GM21576 (cell line): ENCODE results near the gene RFC2.
A peak's percentile ranks its signal among the peaks of the same experiment; 100 is the strongest.
"Not testable (repeated sequence)": the region's sequence is repeated elsewhere in the genome, so short reads cannot be mapped to it uniquely, and the experiment has no call there.

ENCODE experiments used
- ATAC-seq: cut with Tn5 transposase; IDR thresholded peaks from one replicate; pipeline ENCODE4 v1.9.1; 2021; ENCODE audit warnings: mild to moderate bottlenecking, moderate library complexity; ENCODE audit not compliant: unreplicated experiment

Gene RFC2

DNA sequence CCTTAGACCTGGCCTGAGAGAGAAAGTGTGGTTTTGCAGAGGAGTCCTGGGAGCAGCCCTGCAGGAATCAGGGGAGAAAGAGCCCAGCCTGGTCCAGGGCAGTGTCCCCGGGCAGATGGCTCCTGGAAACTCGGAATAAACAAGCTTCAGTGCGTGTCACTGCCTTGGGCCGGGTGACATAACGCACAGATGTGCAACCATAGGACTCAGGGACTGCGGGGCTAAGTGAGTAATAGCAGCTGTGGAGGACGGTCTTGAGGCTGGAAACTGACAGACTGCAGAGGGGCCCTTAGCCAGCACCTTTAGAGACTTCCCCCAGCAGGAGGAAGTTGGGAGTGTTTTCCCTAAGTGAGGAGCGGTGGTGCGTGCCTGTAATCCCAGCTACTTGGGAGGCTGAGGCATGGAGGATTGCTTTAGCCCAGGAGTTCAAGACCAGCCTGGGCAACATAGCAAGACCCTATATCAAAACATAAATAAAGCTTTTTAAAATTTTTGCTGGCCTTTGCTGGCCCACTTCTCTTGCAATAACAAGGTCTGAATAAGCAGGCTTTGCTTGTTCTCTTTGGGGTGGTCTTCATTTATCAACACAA lies 29.8 kb upstream of the RFC2 start:
- ATAC-seq = no peak

DNA sequence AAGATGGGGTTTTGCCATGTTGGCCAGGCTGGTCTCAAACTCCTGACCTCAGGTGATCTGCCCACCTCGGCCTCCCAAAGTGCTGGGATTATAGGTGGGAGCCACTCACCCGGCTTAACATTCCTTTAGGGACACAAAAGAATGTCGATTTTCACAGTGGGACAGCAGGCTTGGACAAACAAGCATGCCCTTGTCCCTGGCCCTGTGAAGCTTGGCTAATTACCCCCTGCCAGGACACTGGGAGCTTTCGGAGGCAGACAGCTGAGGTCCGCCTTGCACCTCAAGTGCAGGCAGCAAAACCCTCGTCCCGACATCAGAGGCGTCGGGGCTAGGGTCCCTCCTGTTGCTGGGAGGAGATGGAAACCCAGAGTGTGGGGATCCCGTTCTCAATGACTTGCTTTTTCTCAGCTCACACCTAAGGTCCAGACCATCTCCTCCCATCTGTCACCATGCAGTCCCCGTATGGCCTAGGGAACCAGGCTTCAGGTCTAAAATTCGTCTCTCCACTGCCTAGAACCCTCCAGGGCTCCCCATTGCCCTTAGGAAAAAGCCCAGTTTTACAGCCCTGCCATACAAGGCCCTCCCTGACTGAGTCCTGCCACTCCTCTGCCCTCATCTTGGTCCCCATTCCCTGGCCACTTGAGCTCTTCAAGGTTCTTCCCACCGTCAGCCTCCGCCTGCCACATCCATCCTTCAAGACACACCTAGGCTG lies 28.7 kb upstream of the RFC2 start:
- ATAC-seq = no peak

DNA sequence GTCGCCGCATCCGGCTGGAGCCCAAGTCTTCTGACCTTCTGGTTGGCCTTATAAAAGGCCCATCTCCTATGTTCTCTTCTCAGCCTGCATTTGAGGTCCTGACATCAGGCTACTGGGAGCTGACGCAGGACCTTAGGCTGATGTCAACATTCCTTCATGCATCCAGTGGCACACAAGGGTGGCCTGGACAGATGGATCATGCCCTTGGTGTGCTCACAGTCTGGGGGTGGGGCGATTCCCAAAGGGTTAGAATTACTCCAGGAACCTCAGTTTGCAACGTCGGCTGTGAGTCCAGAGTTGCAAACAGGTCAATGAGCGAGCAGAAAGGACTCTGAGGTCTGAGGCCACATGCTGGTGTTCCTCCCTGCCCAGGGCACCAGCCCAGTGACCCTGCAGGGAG lies 26.8 kb upstream of the RFC2 start:
- no peak for ATAC-seq

DNA sequence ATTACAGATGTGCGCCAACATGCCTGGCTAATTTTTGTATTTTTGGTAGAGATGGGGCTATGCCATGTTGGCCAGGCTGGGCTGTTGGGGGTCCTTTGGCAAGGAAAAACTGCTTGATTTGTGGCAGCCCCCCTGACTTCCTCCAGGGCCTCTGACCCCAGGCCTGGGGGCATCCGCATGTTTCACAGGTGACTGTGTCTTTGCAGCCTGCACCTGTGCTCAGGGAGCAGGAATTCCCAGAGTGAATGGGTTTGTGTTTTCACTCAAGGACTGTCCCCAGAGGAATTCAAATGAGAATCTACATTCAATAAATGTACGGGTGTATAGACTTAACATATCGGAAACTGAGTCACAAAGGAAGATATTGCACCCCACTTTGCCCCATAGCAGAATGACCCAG lies 23.4 kb upstream of the RFC2 start:
- ATAC-seq = no peak

DNA sequence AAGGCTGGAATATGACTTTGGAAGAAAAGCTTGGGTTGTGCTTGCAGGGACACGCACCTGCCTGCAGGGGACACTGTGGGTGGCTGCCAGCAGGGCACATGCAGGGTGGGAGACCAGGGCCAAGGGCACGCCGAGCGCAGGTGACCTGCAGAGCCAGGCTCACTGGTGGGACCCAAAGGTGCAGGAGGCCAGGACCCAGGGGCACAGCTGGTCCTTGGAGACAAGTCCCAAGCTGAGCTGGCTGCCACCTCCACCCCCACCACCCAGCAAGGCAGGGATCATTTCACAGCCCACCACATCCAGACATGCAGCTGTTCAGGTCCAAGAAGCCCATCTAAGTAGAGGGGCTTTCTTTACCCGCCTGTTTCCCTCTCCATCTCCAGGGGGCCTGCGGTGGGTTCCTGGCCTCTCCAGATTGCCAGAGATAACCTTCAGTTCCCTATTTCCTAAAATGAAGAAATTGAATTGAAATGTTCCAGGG lies 21.2 kb upstream of the RFC2 start:
- no peak for ATAC-seq

DNA sequence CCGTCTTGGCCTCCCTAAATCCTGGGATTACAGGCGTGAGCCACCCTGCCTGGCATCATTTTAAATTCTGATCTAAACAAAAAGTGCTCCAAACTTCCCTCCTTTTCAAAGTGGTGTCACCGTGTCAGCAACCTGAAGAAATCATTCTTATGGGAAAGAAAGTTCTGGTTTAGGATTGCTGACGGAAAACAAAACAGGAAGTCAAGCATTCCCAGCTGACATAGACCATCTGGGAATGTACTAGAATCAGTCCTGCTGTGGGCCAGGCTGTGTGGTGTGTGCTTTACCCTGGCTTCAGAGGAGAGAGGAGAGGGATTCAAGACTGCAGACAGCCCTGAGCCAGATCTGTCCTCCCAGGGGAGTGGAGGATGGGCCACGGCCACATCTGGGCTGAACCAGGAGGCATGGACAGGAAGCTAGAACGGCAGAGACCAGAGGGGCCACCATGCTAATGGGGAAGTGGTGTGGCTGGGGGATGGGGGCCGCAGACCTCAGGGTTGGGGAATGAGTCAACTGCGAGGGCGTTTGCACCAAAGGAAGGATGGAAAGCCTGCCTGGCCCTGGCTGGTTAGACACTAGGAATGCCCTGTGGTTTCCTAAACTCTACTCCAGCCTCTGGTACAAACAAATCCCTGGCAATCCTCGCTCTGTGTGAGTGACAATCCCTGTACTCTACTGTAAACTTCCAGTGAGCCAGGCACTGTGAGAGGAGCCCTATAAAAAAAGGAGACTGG lies 18.3 kb upstream of the RFC2 start:
- ATAC-seq = peak; percentile 70

DNA sequence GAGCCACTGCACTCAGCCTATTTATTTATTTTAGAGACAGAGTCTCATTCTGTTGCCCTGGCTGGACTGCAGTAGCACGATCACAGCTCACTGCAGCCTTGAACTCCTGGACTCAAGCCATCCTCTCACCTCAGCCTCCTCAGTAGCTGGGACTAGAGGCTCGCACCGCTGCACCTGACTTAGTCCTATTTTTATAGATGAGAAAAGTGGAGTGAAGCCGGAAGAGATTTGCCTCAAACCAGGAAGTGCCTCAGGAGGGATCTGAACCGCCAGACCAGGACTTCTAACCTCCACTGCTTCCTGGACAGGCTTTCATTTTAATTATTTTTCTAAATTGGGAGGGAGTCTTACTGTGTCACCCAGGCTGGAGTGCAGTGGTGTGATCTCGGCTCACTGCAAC lies 17.5 kb upstream of the RFC2 start:
- no peak for ATAC-seq

DNA sequence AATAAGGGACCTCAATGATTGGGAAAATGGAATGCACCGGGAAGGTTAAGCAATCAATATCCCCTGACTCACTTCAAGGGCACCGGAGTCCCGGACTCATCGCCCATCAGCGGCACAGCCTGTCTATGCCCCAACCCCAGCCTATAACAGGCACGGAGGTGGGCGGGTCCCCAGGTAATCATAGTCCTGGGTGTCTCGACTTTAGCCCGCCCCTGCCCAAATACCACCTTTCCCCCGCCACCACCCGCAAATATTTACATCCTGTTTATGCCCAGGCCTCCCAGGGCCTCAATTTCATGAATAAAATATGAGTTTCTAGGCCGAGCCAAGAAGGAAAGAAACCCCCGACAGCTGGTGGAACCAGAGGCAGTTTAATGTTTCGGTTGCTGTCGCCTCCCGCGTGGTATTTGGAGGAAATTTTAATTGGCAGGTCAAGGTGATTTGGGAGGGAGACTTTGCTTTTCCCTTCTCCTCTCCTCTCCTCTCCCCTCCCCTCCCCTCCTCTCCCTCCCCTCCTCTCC lies 15.6 kb upstream of the RFC2 start:
- ATAC-seq = peak; percentile 36

DNA sequence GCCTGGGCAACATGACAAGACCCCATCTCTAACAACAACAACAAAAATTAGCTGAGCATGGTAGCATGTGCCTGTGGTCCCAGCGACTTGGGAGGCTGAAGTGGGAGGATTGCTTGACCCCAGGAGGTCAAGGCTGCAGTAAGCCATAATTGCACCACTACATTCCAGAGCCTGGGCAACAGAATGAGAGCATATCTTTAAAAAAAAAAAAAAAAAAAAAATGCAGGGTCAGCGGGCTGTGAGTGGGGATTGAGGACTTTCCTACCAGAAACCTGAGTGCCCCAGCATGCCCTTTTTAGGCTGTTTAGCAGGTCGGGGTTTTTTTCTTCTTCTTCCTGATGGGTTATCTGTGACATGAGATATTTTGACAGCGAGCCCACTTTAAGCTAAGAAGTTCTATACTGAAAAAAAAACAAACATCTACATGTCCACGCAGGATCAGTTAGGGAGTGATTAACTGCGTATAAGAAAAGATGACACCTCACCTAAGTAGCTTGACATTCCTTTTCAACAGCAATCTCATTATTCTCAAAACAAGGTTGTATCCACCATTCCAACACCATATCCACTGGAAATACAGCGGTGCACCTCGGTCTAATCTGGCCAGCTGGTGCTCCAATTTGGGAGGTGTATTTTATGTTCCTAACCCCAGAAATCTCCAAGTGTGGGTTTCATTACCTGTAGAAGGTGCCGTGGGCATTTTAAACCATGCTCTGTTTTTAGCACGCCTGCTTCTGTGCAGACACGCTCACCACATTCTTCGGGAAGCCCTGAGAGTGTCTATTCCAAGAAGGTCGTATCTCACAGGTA lies 13.8 kb upstream of the RFC2 start:
- ATAC-seq = no peak

DNA sequence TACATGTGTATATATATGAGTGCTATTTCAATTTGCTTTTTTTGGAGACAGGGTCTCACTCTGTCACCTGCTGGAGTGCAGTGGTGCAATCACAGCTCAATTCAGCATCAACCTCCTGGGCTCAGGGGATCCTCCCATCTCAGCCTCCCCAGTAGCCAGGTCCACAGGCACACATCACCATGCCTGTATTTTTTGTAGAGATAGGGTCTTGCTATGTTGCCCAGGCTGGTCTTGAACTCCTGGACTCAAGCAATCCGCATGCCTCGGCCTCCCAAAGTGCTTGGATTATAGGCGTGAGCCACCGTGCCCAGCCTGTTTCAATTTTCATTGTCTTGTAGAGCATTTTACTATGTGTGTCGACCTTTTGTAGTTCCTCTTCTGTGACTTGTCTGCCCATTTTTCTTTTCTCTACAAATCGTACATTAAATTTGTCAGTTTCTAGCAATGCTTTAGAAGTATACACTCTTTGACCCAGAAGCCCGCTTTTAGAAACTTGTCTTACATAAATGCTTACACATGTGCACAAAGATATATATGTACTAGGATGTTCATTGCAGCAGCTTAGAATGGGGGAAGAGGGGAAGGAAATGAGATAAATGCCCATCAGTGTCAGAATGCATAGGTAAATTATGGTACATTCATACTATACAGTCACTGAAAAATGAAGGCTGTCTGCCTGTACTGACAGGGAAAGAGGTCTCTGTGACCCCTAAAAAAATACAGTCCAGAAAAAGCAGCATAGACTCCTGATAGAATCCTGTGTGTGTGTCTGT lies 12.2 kb upstream of the RFC2 start:
- no peak for ATAC-seq

DNA sequence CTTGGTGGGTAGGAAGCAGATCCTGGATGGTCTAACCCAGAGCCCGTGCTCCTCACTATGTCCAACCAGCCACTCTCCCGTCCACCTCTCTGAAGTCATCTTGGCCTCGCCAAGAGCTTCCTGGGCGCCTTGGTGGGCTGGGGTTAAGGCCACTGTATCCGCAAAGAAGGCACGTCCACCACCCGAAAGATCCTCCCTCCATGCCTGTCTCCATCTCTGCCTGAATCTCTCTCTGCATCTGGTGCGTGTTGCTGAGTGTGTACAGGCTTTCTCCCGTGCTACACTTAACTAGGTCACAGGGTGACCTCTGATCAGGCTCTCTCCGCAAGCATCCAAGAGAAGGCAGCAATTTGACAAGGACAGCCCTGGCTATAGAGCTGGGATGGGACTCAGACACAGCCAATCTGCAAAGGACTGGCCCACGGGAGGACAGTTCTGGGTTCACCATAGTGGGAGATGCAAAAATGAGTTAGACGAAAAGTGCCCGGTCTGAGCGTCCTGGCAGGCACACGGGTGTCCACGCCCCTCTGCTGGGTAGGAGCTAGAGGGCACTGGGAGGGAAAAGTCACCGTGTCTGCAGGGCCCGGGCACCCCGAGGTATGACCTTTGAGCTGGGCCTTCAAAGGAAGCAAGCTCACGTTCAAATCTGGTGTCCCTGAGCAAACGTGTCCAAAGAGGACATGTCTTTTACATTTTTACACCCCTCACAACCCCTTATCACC lies 9.4 kb upstream of the RFC2 start:
- no peak for ATAC-seq

DNA sequence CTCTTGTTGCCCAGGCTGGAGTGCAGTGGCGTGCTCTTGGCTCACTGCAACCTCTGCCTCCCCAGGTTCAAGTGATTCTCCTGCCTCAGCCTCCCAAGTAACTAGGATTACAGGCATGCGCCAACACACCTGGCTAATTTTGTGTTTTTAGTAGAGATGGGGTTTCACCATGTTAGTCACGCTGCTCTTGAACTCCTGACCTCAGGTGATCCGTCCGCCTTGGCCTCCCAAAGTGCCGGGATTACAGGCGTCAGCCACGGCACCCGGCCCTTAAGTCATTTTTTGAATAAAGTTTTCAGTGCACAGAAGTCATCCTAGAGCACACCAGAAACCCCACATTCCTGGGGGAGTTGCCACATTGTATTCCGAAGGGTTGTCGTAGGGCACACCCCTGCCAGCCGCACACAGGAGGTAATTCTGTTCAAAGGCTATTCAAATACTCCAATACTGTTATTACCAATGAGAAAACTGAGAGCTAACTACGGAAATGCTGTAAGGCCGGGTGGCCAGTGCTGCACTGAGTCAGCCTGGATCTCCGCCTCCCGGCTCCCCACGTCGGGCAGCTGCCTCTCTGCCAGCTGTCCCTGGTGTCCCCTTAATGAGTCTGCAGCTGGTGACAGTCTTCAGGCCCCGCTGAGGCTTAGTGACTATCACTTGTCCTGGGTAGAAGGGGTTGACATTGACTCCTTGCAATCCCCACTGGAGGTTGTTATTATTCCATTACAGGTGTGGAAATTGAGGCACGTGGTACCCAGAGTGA lies 8.6 kb upstream of the RFC2 start:
- ATAC-seq = no peak

DNA sequence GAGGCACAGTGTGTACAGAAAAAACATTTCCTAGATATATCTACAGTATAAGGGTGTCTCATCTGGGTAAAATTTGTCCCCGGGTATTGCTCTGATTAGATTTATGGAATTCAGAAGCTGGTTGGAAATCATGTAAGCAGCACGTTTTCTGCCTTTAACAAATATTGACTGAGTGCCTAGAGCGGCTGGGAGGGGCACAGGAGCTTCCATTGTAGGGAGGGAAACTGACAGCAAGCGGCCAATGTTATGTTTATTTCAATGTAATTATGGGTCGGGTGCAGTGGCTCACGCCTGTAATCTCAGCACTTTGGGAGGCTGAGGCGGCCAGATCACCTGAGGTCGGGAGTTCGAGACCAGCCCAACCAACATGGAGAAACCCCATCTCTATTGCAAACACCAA lies 4.4 kb upstream of the RFC2 start:
- ATAC-seq = no peak

DNA sequence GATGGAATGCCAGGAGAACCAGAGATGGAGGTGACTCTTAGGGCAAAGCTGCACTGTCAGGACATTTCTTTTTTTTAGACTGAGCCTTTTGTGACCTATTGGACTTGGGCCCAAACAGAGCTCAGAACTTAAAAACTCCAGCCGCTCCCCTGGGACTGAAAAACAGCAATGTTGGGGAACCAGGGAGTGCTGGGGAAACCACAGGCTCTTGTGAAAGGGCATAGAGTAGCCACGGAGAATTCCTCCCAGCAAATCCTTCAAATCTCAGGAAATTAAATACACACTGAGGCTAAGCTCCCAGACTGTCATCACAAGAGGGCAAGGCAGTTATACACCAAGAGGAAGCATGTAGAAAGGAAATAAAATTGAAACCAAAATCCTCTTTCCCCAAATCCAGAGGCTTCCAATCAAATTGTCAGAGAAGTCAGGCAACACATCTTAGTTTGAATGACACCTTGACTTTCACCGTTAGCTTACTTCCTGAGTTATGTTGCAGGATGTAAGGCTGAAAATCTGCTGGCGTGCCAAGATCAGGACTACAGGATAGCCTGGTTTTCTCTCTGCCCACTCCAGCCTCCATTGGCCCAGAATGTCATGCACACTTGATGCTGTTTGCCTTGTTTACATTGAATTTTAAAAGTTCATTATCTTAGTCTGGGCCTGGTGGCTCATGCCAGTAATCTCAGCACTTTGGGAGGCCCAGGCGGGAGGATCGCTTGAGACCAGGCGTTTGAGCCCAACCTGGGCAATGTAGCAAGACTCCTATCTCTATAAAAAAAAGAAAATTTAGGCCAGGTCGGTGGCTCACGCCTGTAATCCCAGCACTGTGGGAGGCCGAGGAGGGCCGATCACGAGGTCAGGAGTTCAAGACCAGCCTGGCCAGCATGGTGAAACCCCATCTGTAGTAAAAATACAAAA lies 2.6 kb upstream of the RFC2 start:
- ATAC-seq = no peak

DNA sequence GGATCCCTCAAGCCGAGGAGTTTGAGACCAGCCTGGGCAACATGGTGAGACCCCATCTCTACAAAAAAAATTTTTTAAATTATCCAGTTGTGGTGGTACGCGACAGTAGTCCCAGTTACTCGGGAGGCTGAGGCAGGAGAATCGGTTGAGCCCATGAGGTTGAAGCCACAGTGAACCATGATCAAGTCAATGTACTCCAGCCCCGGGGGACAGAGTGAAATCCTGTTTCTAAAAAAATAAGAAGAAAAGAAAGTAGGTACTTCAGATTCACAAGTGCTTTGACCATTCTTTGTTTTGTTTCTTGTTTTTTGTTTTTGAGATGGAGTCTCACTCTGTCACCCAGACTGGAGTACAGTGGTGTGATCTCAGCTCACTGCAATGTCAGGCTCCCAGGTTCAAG lies 1.3 kb upstream of the RFC2 start:
- ATAC-seq = not testable (repeated sequence)

DNA sequence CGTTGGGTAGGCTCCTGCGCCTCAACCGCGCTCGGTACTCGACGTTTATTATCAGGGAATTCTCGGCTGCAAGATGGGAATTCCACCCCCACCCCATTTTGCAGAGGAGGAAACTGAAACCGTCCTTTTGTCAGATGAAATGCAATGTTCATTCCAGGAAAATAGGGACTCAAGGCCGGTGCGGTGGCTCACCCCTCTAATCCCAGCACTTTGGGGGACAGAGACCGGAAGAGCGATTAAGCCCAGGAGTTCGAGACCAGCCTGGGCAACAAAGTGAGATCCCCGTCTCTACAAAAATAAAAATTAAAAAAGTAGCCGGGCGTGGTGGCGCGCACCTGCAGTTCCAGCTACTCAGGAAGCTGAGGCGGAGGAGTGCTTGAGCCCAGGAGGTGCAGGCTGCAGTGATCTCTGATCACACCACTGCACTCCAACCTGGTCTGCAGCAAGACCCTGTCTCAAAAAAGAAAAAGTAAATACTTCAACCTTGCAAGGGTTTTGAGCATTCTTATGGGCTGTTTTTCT lies 720 bp upstream of the RFC2 start:
- no peak for ATAC-seq

DNA sequence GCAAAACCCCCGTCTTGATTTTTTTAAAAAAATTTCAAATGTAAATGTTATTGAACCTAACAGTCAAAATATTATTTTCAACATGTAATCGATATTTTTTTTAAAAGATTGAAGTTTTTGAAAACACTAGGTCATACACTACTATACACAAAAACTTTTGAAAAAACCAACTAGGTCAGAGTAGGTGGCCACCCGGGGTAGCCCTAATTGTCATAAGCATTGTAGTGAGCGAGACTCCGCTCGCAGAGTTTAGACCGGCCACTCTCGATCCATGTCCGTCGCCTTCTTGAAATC lies 417 bp downstream of the RFC2 start:
- no peak for ATAC-seq

DNA sequence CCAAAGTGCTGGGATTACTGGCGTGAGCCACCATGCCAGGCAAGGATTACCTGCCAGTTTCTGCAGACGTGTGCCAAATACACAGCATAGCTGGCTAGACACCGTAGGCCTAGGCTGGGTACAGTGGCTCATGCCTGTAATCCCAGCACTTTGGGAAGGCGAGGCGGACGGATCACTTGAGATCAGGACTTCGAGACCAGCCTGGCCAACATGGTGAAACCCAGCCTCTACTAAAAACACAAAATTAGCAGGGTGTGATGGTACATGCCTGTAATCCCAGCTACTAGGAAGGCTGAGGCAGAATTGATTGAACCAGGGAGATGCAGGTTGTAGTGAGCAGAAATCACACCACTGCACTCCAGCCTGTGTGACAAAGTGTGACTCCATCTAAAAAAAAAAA lies 868 bp downstream of the RFC2 start:
- ATAC-seq = no peak
